Measurements from ENCODE around the gene C18orf54.

The C18orf54 gene

GRCh38 chr18:54329787-54330186 is 27.9 kb upstream of the C18orf54 start:
- Histone ChIP-seq H3F3A (ENCODE audit: insufficient read depth, low read length) (no peaks in the 10 kb centered on the region), H3K4me3 (ENCODE audit: low read depth, low read length, poor library complexity, severe bottlenecking) (no peak overlapping the region), H3K36me3 (ENCODE audit: insufficient read depth, low read length) (no peaks in the 10 kb centered on the region), H3K9me3 (ENCODE audit: low read length) (no peaks in the 10 kb centered on the region), H3K9me2 (ENCODE audit: low read depth, low read length) (no peaks in the 10 kb centered on the region), H3K4me1 (ENCODE audit: insufficient read depth, low read length, severe bottlenecking) (no peaks in the 10 kb centered on the region), H3K27ac (ENCODE audit: low read depth, low read length, poor library complexity, severe bottlenecking) (no peak overlapping the region), H3K9ac (ENCODE audit: low read length) (no peak overlapping the region), H4K20me1 (ENCODE audit: insufficient read depth, low read length) (no peaks in the 10 kb centered on the region), H3K79me2 (ENCODE audit: insufficient read depth, low read length) (no peaks in the 10 kb centered on the region), H2AFZ (ENCODE audit: low read length) (no peak overlapping the region), H3K27me3 (ENCODE audit: insufficient read depth, low read length) (no peaks in the 10 kb centered on the region), H3K4me2 (ENCODE audit: low read length) (no peak overlapping the region)
- TF ChIP-seq EZH2 (IDR thresholded peaks at IDR 0.05; ENCODE audit: borderline replicate concordance, low read length) (no peak), CTCF (IDR thresholded peaks at IDR 0.05; ENCODE audit: low read length) (no peak)

- TF ChIP-seq CTCF (IDR thresholded peaks at IDR 0.05; ENCODE audit: low read length) (peak; percentile 43), EZH2 (IDR thresholded peaks at IDR 0.05; ENCODE audit: borderline replicate concordance, low read length) (no peak)
- Histone ChIP-seq H3K9ac (ENCODE audit: low read length) (no peak overlapping the region), H3K4me3 (ENCODE audit: low read depth, low read length, poor library complexity, severe bottlenecking) (no peak overlapping the region), H3K27ac (ENCODE audit: low read depth, low read length, poor library complexity, severe bottlenecking) (no peak overlapping the region), H3K79me2 (ENCODE audit: insufficient read depth, low read length) (no peaks in the 10 kb centered on the region), H3F3A (ENCODE audit: insufficient read depth, low read length) (no peaks in the 10 kb centered on the region), H4K20me1 (ENCODE audit: insufficient read depth, low read length) (no peaks in the 10 kb centered on the region), H3K4me2 (ENCODE audit: low read length) (no peak overlapping the region), H3K27me3 (ENCODE audit: insufficient read depth, low read length) (no peaks in the 10 kb centered on the region), H3K9me3 (ENCODE audit: low read length) (no peaks in the 10 kb centered on the region), H3K36me3 (ENCODE audit: insufficient read depth, low read length) (no peaks in the 10 kb centered on the region), H3K4me1 (ENCODE audit: insufficient read depth, low read length, severe bottlenecking) (no peaks in the 10 kb centered on the region), H2AFZ (ENCODE audit: low read length) (no peak overlapping the region), H3K9me2 (ENCODE audit: low read depth, low read length) (no peaks in the 10 kb centered on the region)
These were observed 26.7 kb upstream of the C18orf54 start for GRCh38 chr18:54330768-54331548.

- TF ChIP-seq CTCF (IDR thresholded peaks at IDR 0.05; ENCODE audit: low read length) (no peak), EZH2 (IDR thresholded peaks at IDR 0.05; ENCODE audit: borderline replicate concordance, low read length) (no peak)
- Histone ChIP-seq H3K27me3 (ENCODE audit: insufficient read depth, low read length) (no peaks in the 10 kb centered on the region), H3K4me2 (ENCODE audit: low read length) (no peak overlapping the region), H3F3A (ENCODE audit: insufficient read depth, low read length) (no peaks in the 10 kb centered on the region), H4K20me1 (ENCODE audit: insufficient read depth, low read length) (no peaks in the 10 kb centered on the region), H3K27ac (ENCODE audit: low read depth, low read length, poor library complexity, severe bottlenecking) (no peak overlapping the region), H3K4me3 (ENCODE audit: low read depth, low read length, poor library complexity, severe bottlenecking) (no peak overlapping the region), H3K36me3 (ENCODE audit: insufficient read depth, low read length) (no peaks in the 10 kb centered on the region), H2AFZ (ENCODE audit: low read length) (no peak overlapping the region), H3K4me1 (ENCODE audit: insufficient read depth, low read length, severe bottlenecking) (no peaks in the 10 kb centered on the region), H3K9me2 (ENCODE audit: low read depth, low read length) (no peaks in the 10 kb centered on the region), H3K9me3 (ENCODE audit: low read length) (no peaks in the 10 kb centered on the region), H3K9ac (ENCODE audit: low read length) (no peak overlapping the region), H3K79me2 (ENCODE audit: insufficient read depth, low read length) (no peaks in the 10 kb centered on the region)
These were observed 22.0 kb upstream of the C18orf54 start for GRCh38 chr18:54335638-54336173.

All from OCI-LY1 (cell line).